ENCODE data around the gene RETREG1.
"Not testable (repeated sequence)": the region's sequence is repeated elsewhere in the genome, so short reads cannot be mapped to it uniquely, and the experiment has no call there.

Gene RETREG1

DNA sequence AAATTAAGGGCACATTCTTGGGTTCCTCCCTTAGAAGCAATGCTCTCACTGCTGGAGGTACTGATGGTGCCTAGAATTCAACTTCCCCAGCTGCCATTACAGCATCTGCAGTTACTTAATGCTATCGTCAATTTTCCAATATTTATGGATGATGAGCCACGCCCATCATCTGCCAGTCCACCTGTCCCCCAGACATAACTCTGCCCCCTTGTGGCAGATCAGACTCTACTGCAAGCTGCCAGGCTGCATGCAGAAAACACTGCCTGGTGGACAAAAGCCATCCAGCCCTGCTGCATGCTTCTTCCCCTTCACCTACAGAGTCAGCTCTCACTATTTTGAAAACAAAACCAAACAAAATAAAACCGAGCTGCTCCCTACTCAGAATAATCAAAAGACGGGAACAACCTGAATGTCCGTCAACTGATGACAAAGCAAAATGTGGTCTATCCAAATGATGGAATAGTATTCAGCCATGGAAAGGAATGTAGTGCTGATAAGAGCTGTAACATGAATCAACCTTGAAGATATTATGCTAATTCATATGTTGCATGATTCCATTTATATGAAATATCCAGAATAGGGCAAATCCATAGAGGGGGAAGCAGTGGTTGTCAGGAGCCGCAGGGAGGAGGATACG lies 66.4 kb downstream of the RETREG1 start:
- no peak for DNase-seq

DNA sequence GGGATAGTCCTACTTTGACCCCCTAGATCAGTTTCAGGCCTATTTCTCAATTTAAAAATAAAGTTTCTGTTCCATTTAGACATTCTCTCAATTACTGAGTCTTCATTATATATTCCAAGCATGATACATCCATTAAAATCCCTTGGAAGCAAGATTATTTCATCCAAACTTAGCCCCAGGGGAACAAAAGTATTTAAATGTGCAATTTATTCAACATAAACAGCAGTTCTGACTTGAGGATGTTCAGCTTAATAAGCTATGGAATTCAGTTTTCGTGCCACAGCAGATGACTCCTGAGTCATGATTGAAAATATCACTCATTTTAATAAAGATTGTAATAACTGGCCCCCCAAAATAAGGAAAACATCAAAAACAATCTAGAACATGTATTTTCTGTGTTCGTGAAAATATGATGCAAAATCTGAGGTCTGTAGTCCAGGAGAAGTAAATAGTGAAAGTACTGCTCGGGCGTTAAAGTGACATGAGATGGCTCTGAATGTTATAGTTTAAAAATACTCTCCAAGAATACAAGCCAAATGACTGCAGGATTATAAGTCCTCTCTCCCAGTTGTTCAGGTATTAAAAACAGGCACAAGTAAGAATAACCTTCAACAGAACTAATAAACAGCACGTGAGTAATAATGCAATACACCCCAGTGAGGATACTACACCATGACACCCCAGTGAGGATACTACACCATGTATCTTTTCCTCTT lies 67.1 kb downstream of the RETREG1 start:
- no peak for DNase-seq

DNA sequence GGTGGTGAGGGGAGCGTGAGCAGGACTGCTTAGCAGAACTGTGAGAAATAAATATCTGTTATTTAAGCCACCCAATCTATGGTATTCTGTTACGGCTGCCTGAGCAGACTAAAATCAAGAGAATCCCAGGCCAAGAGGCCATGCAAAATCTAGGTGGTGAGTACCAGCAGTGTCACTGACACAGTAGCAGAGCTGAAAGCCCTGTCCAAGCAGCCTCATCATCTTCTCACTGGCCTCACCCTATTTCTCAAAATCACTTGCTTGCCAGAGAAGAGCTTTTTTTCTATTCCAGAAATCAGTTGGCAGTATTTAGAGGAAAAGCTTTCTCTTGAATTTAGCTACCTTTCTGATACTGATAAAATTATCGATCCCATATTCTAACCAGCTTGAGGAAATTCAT lies 68.0 kb downstream of the RETREG1 start:
- DNase-seq = no peak

DNA sequence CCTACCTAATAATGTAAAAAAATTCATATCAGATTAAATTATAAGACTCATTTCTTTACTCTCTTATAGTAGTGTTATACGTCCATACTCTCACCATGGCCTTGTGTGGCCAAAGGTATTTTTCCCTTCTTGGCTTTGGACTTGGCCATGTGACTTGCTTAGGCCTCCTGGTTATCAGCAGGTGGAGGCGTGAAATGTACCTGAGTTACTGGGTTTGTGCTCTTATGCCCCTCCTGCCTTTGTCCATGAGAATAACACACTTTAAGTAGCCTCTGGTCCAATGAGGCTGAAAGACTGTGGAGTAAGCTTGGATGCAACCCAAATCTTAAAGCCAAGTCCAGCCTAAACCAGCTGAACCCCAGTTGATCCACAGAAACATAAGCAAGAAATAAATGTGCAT lies 68.7 kb downstream of the RETREG1 start:
- DNase-seq = no peak

DNA sequence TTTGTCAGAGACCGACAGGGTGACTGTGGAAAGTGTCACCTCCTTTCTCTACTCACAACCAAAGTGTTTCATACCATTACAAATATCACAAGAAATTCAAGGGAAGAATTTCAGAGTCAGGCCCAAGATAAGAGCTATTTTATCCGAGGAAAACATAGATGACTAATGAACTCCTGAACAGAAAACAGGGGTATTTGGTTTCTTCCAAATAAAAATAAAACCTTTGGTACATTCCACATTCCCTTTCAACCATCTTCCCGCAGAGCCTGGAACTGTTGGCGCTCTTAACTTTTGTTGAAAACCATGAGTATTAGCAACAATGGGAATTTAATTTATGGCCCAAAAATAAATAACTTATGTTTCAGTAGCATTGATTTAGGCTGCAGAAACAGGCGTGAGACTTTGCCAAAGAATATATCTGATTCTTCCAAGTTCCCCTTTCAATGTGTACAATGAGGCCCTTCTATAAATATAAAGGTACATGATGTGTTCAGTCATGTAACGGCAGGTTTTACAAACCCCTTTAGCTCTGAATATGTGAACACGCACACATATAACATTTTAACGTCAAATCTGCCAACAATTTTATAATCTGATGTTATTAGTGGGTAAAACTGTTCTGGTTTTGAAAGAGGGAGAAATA lies 69.5 kb downstream of the RETREG1 start:
- no peak for DNase-seq

DNA sequence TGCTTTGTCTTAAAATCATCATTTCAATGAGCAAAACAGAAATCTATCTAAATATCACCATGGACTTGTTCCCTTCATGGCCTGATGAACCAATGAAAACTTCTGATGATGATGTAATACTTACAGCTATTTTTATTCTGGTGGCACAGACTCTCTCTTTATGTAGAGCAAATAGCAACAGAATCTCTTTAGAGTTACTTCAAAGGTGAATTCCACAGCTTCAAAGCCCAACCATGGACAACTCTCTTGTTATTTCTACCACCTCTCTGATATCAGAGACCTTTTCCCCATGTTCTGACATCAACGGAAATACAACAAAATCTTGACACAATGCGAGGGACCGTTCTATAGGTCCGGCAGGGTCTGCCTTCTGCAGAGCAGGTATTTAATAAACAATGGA lies 70.1 kb downstream of the RETREG1 start:
- no peak for DNase-seq

DNA sequence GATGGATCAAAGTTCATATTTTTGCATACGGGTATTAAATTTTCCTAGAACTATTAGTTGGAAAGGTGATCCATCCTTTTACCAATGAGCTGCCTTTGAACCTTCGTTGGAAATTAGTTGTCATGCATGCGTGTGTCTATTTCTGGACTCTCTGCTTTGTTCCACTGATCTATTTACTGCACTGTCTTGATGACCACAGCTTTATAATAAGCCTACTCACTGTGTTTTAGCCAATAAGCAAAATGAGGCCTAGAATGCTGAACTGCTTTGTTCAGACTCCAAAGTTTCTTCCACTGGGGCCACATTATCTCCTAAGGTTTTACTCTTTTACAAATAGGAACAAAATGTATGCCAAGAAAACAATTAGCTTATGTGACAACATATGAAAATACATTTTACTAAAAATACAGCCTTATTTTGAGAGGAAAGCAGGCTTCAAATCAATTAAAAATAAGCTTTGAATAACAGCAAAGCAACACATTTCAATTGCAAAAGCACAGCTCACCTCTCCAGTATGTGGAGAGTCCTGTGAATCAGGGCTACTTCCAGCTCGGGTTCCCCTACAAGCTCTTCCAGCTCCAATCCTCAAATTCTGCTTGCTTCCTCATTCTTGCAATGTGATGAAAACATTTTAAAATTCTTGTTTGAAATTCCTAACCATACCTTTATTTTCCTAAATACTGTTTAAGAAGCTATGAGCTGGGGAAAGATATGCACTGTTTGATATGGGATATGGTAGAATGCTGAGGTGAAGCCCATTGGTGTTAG lies 72.0 kb downstream of the RETREG1 start:
- DNase-seq = no peak

DNA sequence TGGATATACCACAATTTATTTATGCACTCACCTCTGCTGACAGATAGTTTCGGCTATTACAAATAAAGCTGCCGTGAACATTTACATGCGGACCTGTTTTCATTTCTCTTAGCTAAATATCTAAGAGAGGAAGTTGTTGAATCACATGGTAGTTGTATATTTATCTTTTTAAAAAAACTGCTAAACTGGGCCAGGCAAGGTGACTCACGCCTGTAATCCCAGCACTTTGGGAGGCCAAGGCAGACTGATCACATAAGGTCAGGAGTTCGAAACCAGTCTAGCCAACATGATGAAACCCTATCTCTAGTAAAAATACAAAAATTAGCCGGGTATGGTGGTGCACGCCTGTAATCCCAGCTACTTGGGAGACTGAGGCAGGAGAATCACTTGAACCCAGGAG lies 73.6 kb downstream of the RETREG1 start:
- not testable (repeated sequence) for DNase-seq

DNA sequence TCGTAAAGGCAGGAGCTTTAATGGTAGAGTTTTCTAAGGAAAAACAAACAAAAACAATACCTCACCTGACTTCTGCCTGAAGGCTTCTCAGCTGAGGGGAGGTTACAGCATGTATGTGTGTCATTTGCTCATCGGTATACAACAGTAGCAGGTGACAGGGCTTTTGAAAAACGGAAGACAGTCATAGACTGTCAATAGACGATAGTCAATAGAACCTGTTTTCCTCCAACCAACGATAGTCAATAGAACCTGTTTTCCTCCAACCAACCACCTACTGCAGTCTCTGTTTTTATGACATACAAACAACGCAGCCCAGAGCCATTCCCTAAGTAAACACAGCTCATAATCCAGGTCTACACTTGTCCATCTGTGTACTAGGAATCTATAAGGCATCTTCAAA lies 74.6 kb downstream of the RETREG1 start:
- no peak for DNase-seq

DNA sequence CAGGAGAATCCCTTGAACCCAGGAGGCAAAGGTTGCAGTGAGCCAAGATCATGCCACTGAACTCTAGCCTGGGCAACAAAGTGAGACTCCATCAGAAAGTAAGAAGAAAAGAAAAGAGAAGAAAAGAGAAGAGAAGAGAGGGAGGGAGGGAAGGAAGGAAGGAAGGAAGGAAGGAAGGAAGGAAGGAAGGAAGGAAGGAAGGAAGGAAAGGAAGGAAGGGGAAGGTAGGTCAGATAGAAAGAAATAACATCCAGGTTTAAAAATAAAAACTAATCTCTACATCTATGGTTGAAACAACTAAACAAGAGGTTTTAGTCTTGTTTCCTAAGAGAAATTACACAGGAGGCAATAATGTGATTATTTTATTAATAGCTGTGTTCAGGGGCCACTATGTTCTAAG lies 75.2 kb downstream of the RETREG1 start:
- DNase-seq = not testable (repeated sequence)

DNA sequence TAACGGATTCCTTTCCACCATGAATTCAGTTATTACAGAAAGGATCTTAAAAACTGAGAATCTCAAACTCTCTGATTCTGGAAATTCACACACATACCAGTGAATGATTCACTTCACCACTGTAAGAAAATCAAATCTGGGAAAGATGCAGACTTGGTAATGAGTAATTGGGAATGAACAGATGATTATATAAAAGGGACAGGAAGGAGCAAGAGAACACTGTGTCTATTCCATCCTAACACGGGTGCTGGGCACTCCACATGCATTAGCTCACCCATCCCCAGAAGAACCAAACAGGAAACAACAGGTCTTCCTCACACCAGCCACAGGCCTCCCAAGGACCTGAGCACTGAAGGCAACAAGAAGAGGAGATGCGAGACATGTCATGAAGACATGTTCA lies 76.4 kb downstream of the RETREG1 start:
- no peak for DNase-seq

DNA sequence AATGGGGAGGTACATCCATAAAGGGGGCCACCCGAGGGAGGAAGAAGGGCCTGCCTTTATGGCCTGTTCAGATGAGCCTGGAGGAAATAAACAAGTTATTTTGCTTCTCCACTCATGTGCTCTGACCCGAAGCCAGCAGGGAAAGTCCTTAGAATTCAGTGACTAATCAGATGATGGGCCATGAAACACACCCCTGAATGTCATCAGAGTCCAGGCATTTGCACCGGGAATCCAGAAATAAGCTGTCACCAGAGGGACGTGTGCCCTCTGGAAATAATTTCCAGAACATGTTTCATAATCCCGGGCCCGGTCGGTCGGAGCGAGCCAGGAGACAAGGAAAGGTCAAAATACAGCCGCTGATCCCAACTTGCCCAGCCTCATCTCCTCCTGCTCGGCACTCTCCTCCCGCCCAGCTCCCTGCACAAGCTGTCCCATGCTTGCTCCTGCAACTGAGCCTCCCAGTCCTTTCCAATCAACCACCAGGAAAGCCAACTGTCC lies 77.6 kb downstream of the RETREG1 start:
- peak; percentile 45 for DNase-seq

DNA sequence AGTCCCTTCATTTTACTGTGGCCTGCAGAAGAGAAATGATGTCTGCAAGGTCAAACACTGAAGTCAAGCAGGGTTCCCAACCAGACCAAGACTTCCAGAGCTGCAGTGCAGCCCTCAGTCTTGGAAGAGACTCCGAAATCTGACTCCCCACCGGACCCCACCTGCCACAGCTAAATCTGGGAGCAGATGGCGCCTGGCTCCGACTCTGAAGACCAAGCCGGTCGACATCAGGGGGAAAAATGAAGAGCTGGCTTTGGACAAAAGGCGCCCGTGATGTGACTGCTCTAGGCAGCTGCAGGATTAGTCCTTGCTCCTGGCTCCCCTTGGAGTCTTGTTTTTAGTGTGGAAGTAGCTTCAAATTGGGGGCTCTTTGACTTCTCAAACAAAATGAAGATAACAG lies 78.8 kb downstream of the RETREG1 start:
- peak; percentile 54 for DNase-seq

DNA sequence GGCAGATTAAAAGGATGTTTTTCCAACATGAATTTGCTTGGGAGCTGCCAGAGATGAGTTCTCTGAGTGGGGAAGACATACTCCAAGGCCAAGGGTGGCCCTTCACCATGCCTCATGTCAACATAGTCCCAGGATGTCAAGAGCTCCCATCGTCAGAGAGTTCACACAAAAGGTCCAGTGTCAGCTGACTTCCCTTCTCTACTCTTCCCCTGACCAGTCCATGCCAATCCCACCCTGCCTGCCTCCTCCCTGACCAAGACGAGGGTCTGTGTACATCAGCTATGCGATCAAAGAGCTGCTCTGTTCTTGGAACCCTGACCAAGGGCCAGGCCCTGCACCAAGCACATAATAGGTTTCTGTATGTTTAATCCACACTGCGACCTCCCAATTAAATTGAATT lies 80.0 kb downstream of the RETREG1 start:
- DNase-seq = no peak

DNA sequence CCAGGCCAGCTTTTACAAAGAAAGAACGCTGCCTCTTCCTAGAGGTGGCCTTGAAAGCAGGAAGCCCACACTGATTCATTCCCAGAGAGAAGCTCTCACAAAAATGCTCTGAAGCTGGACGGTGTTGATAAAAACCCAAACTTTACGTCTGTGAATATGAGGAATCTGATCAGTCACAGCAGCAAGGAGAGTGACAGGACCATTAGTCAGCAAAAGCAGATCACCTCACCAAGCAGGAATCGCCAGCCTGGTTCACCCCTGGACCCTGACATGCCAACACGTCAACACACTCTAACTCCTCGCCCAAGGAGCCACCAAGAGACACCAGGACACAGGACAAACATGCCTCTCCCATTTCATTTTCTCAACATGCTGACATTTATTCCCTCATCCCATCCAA lies 80.6 kb downstream of the RETREG1 start:
- no peak for DNase-seq

DNA sequence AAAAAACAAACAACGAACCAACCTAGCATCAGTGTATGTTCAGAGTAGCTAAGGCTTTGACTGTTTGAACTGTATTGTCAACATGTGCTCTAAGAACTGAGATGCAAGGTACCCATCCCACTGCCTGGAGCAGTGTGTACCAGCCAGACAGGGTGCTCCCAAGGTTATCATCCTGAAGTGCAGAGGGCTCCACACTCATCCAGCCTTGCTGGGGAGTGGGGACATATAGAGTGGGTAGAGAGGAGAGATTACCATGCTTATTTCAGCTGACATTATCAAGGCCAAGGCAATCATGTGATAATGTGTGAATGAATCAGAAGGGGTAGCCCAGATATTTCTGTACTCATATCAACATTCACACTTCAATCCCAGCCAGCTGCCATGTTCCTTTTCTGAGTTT lies 82.5 kb downstream of the RETREG1 start:
- no peak for DNase-seq

DNA sequence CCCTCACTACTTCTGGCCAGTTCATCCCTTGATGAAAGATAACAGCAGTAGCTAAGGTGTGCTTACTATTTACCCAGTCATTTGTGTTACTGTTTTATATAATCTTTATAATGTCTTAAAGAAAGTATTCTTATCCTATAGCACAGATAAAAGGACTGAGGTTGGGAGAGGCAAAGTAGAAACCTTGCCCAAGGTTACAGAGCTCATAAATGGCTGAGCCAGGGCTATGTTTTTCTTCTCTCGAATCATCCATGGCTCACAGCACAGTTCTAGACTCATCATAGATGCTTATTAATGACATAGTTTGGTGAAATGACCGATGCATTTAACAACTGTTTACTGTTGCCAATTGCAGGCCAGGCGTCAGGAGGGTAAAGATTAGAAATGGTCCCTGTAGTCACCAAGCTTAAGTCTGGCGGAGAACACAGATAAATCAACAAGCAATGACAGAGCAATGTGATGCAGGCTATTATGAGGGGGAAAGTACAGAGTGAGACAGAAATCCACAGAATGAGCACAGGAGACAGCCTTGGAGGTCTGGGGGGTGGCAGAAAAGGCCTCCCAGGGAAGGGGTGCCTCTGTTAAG lies 85.6 kb downstream of the RETREG1 start:
- DNase-seq = no peak

DNA sequence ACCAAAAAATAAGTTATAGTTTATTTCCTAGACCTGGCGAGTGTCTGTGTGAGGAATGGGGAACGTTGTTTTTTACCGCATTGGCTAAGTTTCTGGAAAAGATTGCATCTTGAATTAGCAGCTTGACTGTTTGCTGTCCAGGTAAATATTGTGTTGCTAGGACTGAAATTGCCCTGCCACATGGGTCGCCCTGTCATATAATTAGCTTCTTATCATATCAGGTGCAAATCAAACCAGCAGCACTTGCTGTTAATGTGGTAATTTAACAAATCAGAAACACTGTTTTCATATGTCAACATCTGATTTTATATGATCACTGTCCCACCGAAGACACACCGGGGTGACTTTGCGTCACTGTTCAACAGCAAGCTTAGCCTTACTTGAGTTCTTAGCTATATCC lies 87.5 kb downstream of the RETREG1 start:
- DNase-seq = no peak

DNA sequence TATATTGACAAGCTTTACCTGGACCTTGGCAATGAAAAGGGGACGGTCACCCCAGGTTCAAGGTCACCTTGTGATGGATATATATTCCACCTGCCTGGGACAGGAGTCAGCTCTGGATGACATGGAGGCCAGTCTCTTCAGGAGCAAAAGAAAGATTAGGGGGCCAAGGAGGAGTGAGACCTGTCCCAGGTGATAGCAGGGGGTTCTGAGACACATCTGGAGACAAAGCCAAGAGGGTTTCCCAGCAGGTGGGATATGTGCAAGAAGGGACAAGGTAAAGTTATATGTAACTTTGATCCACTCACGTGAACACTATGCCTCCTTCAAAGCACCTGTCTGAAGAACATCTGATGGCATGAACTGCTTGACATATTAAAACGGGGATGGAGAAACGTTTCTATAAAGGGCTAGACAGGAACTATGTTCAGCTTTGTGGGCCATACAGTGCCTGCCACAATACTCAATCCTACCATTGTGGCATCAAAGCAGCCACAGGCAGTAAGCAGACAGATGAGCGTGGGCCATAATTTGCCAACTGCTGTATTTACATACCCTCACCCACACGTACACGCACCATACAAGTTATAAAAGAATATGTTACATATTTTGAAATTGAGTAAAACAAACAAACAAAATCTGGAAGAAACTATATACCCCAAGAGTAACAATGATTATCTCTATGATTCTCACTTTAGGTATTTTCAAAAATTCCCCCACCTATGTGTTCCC lies 88.3 kb downstream of the RETREG1 start:
- no peak for DNase-seq

DNA sequence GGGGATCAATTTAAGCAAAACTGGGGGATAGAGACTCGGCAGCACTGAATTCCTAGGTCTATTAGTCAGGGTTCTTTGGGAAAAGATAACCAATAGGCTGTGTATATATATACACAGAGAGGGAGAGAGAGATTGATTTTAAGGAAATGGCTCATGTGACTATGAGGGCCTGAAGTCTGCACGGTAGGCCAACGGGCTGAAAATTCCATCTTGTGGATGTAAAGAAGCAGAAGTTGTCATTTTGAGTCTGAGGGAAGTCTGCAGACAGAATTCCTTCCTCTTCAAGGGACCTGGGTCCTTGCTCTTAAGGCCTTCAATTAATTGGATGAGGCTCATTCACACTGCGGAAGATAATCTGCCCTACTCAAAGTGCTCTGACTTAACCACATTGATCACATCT lies 91.1 kb downstream of the RETREG1 start:
- no peak for DNase-seq

DNA sequence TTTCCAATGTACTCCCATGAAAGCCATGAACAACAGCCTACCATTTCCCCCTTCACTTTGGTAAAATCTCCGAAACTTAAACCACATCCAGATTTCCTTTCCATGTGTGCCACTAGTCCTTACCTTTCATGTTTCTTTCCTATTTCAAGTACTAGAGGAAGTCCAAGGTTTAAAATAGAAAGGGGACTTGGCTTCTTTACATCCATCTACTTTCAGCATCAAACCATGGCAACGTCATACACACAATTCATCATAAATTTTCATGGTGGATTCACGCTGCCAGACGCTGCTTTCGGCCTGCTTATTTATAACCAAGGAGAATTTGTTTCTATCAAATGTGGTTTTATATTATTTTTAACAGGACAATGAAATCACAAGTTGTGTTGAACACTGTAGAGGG lies 92.5 kb downstream of the RETREG1 start:
- no peak for DNase-seq
